Measurements from ENCODE around the gene C10orf143.

The C10orf143 gene

GRCh38 chr10:130016095-130016494, 94.5 kb downstream of the C10orf143 start:
- Mint-ChIP-seq H3K36me3 (no peaks in the 10 kb centered on the region), H3K27me3 (peaks cover 3% of the 10 kb centered on the region), H3K4me3 (no peak overlapping the region), H3K9me3 (peaks cover 1% of the 10 kb centered on the region), H3K27ac (no peak overlapping the region), H3K4me1 (no peaks in the 10 kb centered on the region)
- no peak for DNase-seq (ENCODE audit: low spot score in 2 of 2)
- no peak for ATAC-seq (ENCODE audit: low read depth)

GRCh38 chr10:130015075-130015695, 95.4 kb downstream of the C10orf143 start:
- DNase-seq (ENCODE audit: low spot score in 2 of 2) (no peak), ATAC-seq (ENCODE audit: low read depth) (no peak)
- H3K4me1 Mint-ChIP-seq: no peaks in the 10 kb centered on the region
- H3K27ac Mint-ChIP-seq: no peak overlapping the region
- no peaks in the 10 kb centered on the region for H3K36me3 Mint-ChIP-seq
- peaks cover 1% of the 10 kb centered on the region for H3K27me3 Mint-ChIP-seq
- no peak overlapping the region for H3K4me3 Mint-ChIP-seq
- peaks cover 1% of the 10 kb centered on the region for H3K9me3 Mint-ChIP-seq

GRCh38 chr10:130014263-130015074, 96.2 kb downstream of the C10orf143 start:
- Mint-ChIP-seq H3K9me3 (peaks cover 1% of the 10 kb centered on the region), H3K36me3 (no peaks in the 10 kb centered on the region), H3K27me3 (peaks cover 1% of the 10 kb centered on the region), H3K4me1 (no peaks in the 10 kb centered on the region), H3K27ac (no peak overlapping the region), H3K4me3 (no peak overlapping the region)
- no peak for ATAC-seq (ENCODE audit: low read depth)
- no peak for DNase-seq (ENCODE audit: low spot score in 2 of 2)
